HG02678 (cell line): ENCODE results near the gene STARD3.

Experiments
- ATAC-seq: cut with Tn5 transposase; IDR thresholded peaks from one replicate; pipeline ENCODE4 v1.9.1; 2021; ENCODE audit warnings: mild to moderate bottlenecking, moderate library complexity; ENCODE audit not compliant: unreplicated experiment

Gene STARD3

DNA sequence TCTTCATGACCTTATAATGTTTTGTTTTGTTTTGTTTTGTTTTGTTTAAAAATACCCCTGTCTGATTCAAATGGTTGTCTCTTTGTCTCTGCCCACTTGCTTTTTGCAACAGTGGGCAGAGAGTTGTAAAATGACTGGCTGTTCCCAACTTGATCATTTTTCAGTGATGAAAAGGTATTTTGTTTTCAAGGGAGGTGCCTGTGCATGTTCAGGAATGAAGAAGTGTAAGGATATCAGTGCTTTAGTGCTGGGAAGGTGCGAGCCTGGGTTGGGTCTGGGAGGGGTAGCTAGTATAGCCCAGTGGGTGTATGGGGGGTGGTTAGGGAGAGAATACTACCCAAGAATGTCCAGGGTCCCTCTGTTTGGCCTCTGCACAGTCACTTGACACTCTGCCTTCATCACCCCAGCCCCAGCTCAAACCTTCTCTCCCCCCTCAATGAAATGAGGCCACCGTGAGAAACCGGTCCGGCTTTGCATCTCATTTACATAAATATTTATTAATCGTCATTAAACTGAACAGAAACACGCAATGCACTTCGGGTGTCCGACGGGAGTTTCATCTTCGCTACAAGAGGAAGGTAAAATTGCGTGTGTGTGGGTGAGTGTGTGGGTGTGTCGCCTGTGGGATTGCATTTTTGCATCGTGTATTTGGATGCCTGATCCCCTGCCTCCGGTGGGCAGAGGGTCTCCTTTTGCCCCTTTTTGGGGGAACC lies 33.5 kb upstream of the STARD3 start:
- ATAC-seq: no peak

DNA sequence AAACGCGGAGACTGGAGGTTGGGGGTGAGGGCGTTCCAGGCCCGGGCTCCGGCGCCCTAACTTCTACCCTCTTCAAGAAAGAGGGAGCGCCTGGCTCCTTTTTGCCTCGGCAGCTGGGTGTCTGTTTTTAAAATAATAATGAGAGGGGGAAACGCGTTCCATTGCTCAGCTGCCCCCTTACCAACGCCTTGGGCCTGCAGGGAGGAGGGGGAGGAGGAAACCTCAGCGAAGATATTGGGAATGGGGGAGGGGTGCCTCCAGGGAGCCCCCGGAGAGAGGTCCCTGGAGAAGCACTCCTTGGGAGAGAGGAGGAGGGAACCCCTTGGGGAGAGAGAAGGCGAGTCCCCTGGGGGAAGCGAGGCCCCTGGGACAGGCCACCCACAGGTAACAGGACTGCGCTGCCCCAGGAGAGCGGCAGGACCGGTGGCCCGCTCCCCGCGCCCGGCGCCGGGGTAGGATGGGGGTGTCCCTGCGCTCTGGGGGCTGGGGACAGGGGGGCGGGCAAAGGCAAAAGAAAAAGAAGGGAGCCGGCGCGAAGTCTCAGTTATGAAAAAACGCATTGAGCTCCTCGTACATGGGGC lies 31.9 kb upstream of the STARD3 start:
- ATAC-seq: no peak

DNA sequence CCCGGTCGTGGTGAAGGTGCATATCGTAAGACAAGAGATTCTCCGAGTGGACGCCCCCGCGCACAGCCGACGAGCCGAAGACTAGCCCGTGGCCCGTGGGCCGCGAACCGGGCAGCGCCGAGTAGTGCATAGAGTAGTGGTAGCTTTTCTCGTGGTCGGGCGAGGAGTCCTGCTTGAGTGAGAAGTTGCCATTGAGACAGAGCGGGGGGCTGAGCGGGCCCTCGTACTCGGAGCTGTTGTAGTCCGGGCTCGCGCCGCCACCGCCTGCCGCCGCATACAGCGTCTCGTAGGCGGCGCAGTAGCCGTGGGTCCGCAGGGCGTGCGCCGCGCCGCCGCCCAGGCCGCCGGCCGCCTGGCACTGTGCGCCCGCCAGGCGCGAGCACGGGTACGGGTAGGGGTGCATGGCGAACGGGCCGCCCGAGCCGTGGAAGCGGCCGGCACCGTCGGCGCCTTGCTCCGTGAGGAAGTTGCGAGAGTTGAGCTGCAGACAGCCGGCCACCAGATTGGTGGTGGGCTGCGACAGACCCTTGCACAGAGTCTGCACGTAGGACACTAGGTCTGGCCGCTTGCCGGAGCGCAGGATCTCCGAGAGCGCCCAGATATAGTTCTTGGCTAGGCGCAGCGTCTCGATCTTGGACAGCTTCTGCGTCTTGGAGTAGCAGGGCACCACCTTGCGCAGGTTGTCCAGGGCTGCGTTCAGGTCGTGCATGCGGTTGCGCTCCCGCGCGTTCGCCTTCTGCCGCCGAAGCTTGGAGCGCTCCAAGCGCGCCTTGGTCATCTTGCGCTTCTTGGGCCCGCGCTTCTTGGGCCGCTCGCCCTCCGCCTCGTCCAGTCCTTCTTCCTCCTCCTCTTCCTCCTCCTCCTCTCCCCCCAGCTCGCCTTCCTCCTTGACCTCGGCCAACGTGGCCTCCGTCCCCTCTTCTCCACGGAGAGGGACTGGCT lies 31.2 kb upstream of the STARD3 start:
- no peak for ATAC-seq

DNA sequence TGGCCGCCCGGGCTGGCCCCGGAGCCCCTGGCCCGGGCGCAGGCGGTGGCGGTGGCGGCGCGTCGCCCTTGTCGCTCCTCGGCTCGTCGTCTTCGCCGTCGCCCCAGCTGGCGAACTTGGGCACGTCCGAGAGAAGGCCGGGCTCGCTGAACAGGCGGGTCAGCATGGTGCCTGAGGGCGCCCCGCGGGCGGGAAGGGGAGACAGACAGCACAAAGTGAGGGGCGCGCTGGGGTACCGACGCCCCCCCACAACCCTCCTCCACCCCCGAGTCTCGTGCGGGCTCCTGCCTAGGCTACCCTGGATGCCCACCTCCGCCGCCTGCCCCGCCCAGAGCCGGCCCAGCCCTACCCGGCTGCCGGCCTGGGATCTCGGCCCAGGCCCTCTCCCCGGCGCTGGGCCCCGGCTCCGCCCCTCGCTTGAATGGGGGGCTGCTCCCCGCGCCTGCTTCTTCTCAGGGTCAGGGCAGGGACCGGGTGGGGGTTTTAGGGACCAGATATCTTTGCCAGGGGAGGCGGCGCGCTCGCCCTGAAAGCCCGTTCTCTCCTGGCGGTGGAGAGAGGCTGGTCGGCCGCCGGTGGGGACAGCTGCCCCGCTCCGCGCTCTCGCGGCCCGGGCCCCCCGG lies 30.4 kb upstream of the STARD3 start:
- ATAC-seq: no peak

DNA sequence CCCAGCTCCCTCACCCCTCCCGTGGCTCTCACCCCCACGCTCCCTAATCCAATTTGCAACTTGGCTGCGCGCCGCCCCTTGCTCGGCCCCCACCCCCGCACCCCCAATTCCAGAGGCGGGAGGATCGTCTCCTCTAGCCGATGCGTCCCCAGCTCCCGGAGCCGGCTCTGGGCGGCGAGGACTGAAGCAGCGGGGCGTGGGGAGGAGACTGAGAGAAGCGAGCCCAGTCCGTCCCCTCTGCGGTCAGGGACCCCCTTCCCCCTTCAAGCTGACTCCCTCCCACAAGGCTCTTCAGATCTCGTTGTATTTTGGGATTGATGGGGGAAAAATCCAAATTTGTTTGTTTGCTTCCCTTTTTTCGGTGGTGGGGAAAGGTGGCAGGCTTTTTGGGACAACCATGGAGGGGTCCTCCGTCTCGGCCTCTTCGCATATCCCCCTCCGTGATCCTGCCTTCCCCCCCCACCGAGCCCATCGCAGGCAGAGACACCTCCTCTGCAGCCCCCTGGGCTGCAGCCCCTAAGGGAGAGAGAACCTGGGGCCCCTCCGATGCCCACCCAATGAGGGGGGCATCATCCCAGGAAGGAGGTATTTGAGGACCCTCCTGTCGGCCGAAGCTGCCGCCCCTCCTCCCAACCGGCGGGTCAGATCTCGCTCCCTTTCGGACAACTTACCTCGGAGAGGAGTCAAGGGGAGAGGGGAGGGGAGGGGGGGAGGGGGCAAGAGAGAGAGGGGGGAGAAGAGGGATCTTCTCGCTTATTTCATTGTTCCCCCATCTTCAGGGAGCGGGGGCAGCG lies 29.7 kb upstream of the STARD3 start:
- ATAC-seq: no peak

DNA sequence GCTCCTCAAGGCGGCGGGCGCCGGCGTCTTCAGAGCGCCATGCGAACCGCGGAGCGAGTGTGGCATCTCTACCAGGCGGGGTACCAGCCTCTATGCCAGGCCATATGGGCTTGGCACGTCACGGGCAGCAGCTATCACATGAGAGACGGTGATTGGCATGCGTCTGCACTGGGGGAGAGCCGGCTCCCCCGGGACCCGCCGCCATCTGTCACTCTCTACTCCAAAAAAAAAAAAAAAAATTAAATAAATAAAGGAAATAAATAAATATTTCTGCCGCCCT lies 29.2 kb upstream of the STARD3 start, which contains the start of gene NEUROD2:
Gene NEUROD2 (minus strand): TSS at position 70 of the 280 bp plus-strand sequence. CDS start 1,321 bp downstream, outside the sequence.
- no peak for ATAC-seq

DNA sequence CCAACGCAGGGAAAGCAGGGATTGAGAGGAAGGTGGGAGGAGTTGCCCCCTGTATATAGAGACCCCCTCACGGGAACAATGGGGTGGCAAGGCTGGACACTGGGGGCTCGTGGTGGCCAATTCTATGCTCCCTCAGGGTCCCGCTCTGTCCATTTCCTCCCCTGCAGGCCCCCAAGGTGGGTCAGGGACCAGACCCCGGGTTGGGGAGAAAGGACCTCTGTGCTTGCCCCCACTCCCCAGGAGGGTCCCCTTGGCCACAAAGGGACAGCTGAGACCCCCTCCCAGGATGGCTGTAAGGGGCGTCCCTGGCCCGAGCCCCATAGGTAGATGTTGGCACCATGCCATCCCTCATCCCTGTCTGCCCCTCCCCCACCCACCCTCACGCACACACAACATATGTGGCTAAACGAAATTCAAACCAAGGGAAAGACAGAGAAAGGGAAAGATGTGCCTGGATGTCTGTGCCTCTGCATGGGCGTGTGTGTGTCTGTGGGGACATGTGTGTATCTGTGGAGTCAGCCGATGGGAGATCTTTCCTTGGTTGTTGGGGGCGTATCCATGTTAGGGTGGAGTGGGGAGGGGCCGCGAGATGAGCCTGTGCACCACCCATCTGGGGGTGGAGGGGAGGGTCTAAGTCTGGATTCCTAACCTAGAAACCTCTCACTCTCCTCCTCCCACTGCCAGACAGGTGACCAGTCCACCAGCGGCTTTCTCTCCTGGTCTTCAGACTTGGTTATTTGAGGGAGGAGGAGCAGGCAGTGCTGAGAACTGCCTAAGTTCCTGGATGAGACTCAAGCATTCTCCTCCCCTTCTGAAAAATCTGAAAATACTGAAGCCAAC lies 28.6 kb upstream of the STARD3 start:
- ATAC-seq: no peak

DNA sequence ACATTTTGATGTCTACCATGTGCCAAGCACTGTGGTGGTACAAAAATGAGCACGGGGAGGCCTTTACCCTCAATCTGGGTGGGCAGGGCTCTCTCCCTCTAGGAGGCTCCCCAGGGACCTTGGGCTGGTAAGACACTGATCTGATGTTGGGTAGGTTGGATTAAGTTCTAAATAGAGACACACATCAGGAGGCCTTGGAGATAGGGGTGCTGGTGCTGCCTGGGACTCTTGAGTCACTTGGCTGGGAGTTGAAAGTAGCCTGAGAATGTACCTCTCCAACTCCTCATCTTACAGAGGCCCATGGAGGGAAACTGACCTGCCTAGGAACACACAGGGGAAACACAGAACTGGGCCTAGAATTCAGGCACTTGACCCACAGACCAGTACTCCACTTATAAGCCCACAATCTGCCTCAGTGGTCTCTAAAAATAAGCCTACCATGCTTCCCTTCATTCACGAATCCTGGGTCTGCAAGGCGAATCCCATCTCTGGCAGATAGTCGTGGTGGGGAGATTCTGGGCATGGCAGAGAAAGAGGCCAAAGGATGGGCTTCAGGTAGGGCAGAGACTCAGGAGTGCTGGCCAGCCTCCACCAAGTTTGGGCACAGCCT lies 27.4 kb upstream of the STARD3 start:
- ATAC-seq: no peak

DNA sequence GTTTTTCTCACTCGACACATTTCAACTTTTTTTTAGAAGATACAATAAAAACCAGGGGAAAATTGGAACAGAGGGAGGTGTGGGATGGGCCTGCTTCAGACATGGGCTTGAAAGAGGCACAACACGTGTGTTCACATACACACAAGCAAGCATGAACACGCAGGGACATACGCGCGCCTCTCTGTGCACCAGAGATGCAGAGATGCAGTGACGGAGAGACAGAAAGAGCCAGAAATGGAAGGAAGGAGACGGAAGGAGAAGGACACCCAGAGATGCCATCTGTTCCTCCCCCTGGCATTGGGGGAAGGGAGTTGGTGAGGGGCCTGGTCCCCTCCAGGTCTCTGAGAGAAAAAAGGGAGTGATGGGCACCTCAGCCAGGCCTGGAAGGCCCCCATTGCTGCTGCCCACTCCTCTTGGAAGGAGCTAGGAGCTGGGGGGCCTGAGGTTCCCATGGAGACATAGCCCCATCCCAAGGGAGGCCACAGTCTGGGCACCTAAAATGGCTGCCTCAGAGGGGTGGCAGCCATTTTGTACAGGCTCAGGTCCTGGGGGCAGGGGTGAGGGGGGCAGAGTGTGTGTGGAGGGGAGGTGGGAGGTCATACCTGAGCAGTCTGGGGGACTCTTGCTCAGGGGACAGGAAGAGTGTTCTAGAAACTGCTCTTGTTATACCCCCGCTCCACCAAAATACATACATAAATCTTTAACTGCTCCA lies 25.4 kb upstream of the STARD3 start:
- no peak for ATAC-seq

DNA sequence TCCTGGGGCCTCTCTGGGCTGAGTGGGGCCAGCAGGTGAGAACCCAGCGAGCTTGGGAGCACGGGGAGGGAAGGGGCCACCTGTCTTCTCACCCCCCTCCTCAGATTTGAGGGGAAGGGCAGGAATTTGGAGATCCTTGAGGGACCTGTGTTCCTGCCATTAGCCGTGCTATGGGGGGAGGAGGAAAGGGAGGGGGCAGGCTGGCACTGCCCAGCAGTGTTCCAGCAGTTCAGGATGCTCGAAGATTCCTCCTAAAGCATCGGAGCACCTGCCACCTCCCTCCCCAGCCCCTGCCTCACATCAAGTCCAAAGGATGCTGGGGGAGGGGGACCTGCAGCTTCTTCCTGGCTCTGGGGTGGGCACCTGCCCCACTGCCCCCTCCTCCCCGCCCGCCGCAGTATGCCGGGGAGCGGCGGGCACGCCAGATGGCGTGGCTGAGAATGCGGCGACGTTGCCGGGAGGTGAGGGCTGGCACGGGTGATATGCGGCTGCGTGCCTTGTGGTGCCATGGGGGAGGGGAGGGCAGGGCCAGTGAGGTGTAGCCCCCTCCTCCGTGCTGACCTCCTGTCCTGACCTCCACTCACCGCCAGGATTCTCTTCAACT lies 24.6 kb upstream of the STARD3 start:
- ATAC-seq: no peak

DNA sequence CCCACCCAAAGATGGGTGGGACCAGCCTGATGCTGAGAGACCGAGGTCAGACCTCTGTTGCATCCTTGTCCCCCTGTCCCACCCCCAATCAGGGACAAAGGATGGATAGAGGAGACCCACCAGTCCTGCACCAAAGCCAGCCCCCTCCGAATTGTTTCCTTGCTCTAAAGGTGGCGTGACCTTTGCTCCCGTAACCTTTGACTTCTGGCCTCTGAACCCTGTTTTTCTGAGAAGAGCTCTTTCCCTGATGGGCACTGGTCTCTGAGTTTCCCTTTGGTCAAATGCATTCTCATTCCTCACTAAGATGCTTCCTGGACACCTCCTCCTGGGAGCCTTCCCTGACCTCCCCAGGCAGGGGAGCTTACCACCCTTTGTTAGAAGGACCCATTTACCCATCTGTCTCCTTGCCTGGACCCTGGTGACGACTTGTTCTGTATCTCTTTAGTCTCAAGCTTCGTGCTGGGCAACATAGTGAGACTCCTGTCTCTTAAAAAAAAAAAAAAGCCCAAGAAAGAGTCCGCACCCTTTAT lies 23.9 kb upstream of the STARD3 start:
- no peak for ATAC-seq

DNA sequence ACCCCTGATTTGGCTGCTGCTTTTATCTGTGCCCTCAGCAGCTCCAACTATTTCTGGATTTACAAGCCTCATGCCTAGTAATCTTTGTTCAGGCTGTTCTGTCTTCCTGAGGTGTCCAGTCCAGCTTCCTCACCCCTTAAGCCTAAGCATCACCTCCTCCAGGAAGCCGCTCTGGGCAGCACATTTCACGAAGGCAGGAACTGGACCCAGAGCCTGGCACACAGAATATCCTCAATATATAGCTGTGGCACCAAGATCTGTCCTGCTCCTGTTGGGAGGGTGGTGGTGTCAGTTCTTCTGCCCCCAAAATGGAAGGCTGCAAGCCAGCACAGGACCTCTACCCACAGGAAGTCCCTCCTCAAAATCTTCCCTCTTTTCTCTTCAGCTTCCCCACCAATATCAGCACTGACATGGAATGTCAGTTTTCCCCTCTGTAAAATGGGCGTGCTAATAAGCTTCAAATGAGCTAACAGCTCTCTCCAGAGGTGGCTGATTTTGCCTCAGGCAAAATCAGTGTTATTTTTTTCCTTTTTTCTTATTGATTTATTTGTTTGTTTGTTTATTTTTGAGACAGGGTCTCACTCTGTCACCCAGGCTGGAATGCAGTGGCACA lies 22.3 kb upstream of the STARD3 start:
- ATAC-seq: no peak

DNA sequence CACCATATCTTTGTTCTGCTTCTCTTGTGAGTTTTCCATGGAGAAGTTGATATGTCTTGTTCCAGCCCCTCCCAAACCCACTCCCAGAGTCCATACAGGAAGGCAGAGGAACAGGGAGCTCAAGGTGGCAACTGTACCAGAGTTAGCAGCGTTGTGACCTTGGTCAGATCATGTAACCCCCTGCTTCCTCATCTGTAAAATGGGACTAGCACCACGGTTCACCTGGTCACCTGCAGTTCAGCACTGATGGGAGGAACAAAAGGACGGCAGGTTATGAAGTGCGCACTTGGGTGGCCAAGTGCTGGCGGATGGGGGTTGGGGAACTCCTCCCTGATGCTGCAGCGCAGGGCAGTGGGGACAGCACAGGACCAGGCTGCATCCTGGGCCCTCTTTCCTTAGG lies 21.5 kb upstream of the STARD3 start:
- no peak for ATAC-seq

DNA sequence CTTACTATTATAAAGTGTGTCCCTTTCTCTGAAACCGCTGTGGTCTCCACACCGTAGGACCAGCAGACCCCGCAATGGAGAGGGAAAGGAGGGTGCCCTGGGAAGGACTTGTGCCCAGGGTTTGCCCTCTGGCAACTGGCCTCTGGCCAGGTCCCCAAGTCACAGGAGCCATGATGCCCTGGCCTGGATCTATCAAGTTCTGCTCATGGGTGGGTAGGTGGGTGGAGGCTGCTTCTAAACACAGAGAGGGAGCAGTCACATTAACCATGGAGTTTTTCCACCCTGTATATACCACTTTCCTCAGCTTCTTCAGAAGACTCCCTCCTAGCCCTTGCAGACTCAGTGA lies 19.9 kb upstream of the STARD3 start:
- ATAC-seq: no peak

DNA sequence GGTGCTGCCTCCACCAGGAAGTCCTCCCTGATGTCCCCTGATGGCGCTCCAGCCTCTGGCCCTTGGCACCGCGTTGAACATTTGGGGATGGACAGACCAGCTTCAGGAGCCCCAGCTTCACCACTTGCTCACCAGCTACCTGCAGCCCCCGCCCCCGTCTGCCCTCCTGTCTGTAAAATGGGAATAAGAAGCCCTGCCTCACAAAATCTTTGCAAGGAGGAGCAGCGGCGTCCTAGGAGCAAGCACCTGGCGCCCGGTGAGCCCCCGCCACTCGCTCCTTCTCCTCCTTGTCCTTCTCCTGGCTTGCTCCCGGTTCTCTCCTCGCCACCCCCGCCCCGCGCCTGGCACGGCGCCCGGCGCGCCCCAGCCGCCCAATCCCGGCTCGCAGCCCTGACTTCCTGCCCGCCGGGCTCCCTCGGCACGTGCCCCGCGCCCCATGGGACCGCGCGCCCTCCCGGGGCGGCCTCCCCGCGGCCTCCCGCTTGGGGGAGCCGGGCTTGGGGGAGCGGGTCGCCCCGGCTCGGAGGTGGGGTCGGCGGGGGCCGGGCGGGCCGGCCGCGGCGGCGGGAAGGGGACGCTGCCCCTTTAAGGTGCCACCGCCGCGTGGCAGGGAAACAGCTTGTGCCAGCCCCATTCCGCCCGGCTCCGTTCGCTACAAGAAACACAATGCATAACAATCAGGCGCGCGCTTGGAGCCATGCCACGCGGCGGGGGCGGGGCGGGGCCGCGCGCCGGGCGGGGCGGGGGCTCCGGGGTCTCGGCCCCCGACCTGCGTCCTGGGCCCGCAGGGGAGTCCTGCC lies 19.3 kb upstream of the STARD3 start:
- no peak for ATAC-seq

DNA sequence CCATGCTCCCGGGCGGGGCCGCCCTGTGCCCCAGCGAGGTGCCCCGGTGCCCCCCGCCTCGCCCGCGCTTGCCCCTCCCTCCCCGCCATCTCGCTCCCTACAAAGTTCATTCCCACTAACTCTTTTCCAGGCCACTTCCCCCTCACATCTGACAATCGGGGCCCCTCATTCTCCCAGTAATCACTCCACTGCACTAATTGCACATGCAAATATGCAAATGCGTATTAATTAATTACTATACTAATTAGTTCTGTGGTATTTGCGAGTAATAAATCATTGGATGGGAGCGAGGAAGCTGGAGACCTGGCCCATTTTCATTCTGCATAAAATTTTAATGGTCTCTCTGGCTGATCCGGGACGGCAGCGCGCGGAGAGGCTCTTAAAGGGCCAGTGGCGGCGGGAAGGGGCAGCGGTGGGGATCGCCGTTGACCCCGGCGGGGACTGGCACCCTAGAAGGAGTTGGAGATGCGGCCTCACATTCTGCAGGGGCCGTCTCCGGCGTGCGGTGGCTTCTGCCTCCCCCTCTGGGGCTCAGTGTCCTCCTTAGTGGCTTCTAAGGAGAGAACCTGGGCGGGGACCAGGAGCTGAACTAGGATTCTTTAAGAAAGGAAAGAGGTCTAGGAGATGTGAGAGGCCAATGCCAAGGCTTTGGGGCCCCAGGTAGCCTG lies 18.6 kb upstream of the STARD3 start:
- ATAC-seq: no peak
